Panc1 (cell line): Measurements from ENCODE around the gene WFDC5. TPM values are rescaled to one million over a fixed set of nuclear protein-coding genes. Genes with fewer than 3 reads are reported as not detected.
A peak's percentile ranks its signal among the peaks of the same experiment; 100 is the strongest.

ENCODE experiments used
- ATAC-seq: fragments of 200-7000 bp; cut with Tn5 transposase; 2 replicates; pipeline ENCODE4 v1.9.1; 2020; ENCODE audit warnings: mild to moderate bottlenecking, moderate library complexity
- BruUV-seq: library from RNA; stranded (reverse); fragments of 400-500 nt; replicated peaks from 2 replicates; lab custom pipeline; 2021; lab: Mats Ljungman, UMichigan
- CTCF ChIA-PET: fragments of 300-600 bp; sonication (Branson Sonifier 250); formaldehyde crosslinking; loops from one replicate; lab custom pipeline; 2022; ENCODE audit warnings: antibody characterized with exemption; lab: Charles Lee
- POLR2A ChIA-PET: fragments of 300-600 bp; sonication (Branson Sonifier 250); formaldehyde crosslinking; loops from one replicate; lab custom pipeline; 2022; ENCODE audit warnings: antibody characterized with exemption; lab: Charles Lee
- DNase-seq: peaks from one replicate; pipeline ENCODE4 v3.0.0-alpha.2; 2010; ENCODE audit warnings: low read depth, low spot score
- H3K27ac ChIP-seq: 2 replicates; pipeline ENCODE4 v1.5.1; 2011; ENCODE audit warnings: mild to moderate bottlenecking, low read length, inconsistent platforms
- H3K27me3 ChIP-seq: fragments of 200-500 bp; sonication (Bioruptor generic); 2 replicates; pipeline ENCODE4 v1.6.0; 2014; ENCODE audit warnings: low read length, inconsistent platforms; ENCODE audit not compliant: control insufficient read depth, insufficient read depth
- H3K36me3 ChIP-seq: fragments of 200-500 bp; sonication (Bioruptor generic); 2 replicates; pipeline ENCODE4 v1.5.1; 2014; ENCODE audit warnings: inconsistent platforms, mild to moderate bottlenecking, low read length, moderate library complexity; ENCODE audit not compliant: control insufficient read depth, insufficient read depth
- H3K4me1 ChIP-seq: 2 replicates; pipeline ENCODE4 v1.5.1; 2011; ENCODE audit warnings: inconsistent platforms, mild to moderate bottlenecking, low read length, moderate library complexity; ENCODE audit not compliant: control insufficient read depth, insufficient read depth
- H3K4me3 ChIP-seq, 2 experiments: 2 replicates each; pipeline ENCODE4 v1.5.1; 2011 to 2012; ENCODE audit warnings: low read depth in 2 of 2, low read length in 2 of 2, mild to moderate bottlenecking in 2 of 2, inconsistent platforms in 1 of 2, moderate library complexity in 1 of 2
- H3K9me3 ChIP-seq: fragments of 200-500 bp; sonication (Bioruptor generic); 2 replicates; pipeline ENCODE4 v1.5.1; 2014; ENCODE audit warnings: low read depth, mild to moderate bottlenecking, inconsistent platforms, low read length, moderate library complexity; ENCODE audit not compliant: control insufficient read depth, insufficient read depth
- CTCF ChIP-seq: fragments of 450-650 bp; IDR thresholded peaks from 2 replicates; pipeline ENCODE4 v1.5.1; 2017; ENCODE audit warnings: mild to moderate bottlenecking
- POLR2AphosphoS5 ChIP-seq: IDR thresholded peaks from 2 replicates; pipeline ENCODE4 v1.6.1; 2012; ENCODE audit warnings: mild to moderate bottlenecking, low read depth, low read length, moderate library complexity
- SIN3A ChIP-seq: IDR thresholded peaks from 2 replicates; pipeline ENCODE4 v1.6.1; 2012; ENCODE audit warnings: low read depth, mild to moderate bottlenecking, low read length, moderate library complexity, borderline replicate concordance; ENCODE audit not compliant: insufficient read depth
- TCF7L2 ChIP-seq: IDR thresholded peaks from 2 replicates; pipeline ENCODE4 v1.6.1; 2011; ENCODE audit warnings: mild to moderate bottlenecking, low read depth, low read length, inconsistent platforms
- in situ Hi-C: cut with HindIII; loops from 2 replicates; pipeline ENCODE4 v1.10.0; 2016; ENCODE audit warnings: low sequenced_read_pairs, low pct_unique_long_range_greater_than_20kb
- intact Hi-C: fragments of 100-400 bp; cut with micrococcal nuclease; formaldehyde crosslinking; loops from one replicate; pipeline ENCODE4 v1.10.0; 2022; ENCODE audit not compliant: unreplicated experiment
- total RNA-seq: library from RNA; stranded (reverse); gene quantifications from one replicate; pipeline ENCODE4 v1.2.1, GENCODE V29; 2021; ENCODE audit not compliant: unreplicated experiment
- TF ChIP-seq, protein P1 (sequence below), 2 experiments: IDR thresholded peaks; 2 replicates each; pipeline ENCODE4 v1.6.1; 2011 to 2012; ENCODE audit warnings: low read depth in 2 of 2, control low read depth in 1 of 2, low read length in 1 of 2, mild to moderate bottlenecking in 1 of 2, moderate library complexity in 1 of 2; ENCODE audit not compliant: insufficient read depth in 1 of 2

The WFDC5 gene
- total RNA-seq, 1 experiment from 2014 or later: not detected

DNA sequence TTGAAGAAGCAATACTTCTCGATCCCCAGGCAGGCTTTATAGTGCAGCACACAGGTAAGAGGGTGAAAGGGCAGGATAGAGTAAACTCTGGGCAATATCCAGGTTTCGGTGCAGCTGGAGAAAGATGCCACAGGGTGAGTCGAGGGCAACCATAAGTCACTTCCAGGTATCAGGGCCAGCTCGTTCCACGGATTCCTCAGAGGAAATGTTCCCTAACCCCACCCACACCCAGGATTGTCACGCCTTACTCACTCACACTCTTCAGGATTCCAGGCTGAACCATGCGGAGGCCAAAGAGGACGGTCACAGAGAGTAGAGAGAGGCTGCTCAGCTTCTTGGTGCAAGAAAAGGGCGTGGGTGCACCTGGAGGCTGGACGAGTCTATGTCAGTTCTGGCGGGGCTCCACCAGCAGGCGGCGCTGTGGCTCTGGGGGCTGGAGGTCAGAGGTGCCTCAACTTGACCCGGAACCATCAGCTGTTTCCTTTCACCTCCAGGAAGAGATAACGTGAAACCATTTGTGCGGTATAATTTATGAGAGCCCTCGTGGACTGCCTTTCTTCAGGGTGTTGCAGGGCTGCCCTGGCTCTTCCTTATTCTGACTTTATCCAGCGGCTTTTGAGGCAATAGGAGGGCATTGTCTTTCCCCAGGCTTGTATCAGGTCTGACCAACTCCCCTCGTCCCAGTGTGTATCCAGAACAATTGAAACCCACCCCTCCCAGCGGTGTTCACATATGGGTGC, 23.8 kb upstream of the WFDC5 start:
- in situ Hi-C loops (no loop called here), intact Hi-C loops (loop anchor here (10.0 kb wide), 1 partner anchor 146 kb away; no protein-coding TSS in a partner anchor)
- DNase-seq (no peak), ATAC-seq (peak; percentile 83)
- H3K4me3 ChIP-seq: no peak overlapping the region
- CTCF ChIA-PET: interaction anchor here (0.6 to 1.3 kb wide), 9 partner anchors 8 to 447 kb away, joined by 3 to 6 read pairs (median 3); no protein-coding TSS in a partner anchor
- TF ChIP-seq CTCF (peak; percentile 88), SIN3A (no peak)
- TF ChIP-seq, protein P1, sequence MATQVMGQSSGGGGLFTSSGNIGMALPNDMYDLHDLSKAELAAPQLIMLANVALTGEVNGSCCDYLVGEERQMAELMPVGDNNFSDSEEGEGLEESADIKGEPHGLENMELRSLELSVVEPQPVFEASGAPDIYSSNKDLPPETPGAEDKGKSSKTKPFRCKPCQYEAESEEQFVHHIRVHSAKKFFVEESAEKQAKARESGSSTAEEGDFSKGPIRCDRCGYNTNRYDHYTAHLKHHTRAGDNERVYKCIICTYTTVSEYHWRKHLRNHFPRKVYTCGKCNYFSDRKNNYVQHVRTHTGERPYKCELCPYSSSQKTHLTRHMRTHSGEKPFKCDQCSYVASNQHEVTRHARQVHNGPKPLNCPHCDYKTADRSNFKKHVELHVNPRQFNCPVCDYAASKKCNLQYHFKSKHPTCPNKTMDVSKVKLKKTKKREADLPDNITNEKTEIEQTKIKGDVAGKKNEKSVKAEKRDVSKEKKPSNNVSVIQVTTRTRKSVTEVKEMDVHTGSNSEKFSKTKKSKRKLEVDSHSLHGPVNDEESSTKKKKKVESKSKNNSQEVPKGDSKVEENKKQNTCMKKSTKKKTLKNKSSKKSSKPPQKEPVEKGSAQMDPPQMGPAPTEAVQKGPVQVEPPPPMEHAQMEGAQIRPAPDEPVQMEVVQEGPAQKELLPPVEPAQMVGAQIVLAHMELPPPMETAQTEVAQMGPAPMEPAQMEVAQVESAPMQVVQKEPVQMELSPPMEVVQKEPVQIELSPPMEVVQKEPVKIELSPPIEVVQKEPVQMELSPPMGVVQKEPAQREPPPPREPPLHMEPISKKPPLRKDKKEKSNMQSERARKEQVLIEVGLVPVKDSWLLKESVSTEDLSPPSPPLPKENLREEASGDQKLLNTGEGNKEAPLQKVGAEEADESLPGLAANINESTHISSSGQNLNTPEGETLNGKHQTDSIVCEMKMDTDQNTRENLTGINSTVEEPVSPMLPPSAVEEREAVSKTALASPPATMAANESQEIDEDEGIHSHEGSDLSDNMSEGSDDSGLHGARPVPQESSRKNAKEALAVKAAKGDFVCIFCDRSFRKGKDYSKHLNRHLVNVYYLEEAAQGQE (IDR thresholded peaks at IDR 0.05; ENCODE audit: insufficient read depth in 1 of 2, low read depth in 2 of 2, low read length in 1 of 2): no peak
- no TSS peak for BruUV-seq
- no peaks in the 10 kb centered on the region for H3K4me1 ChIP-seq
- no peak overlapping the region for H3K27ac ChIP-seq
- no peaks in the 10 kb centered on the region for H3K9me3 ChIP-seq
- POLR2A ChIA-PET: no interaction called here
- no peaks in the 10 kb centered on the region for H3K36me3 ChIP-seq
- peaks cover 3% of the 10 kb centered on the region; the same call in 1 of the 2 replicates for H3K27me3 ChIP-seq

- no peak for TF ChIP-seq TCF7L2
- no peak for TF ChIP-seq POLR2AphosphoS5
- no peak for TF ChIP-seq CTCF
- TF ChIP-seq, protein P1 (IDR thresholded peaks at IDR 0.05; ENCODE audit: insufficient read depth in 1 of 2, low read depth in 2 of 2, low read length in 1 of 2): no peak
- no peak for TF ChIP-seq SIN3A
- H3K27me3 ChIP-seq: peaks cover 3% of the 10 kb centered on the region; the same call in 1 of the 2 replicates
- in situ Hi-C loops (no loop called here), intact Hi-C loops (loop anchor here (10.0 kb wide), 1 partner anchor 148 kb away; no protein-coding TSS in a partner anchor)
- no peaks in the 10 kb centered on the region for H3K9me3 ChIP-seq
- no TSS peak for BruUV-seq
- ChIA-PET POLR2A (interaction anchor here (0.6 kb wide), 2 partner anchors 76 to 117 kb away, joined by 4 to 10 read pairs; no protein-coding TSS in a partner anchor), CTCF (no interaction called here)
- no peak for ATAC-seq
- no peaks in the 10 kb centered on the region for H3K36me3 ChIP-seq
- no peaks in the 10 kb centered on the region for H3K4me1 ChIP-seq
- no peak overlapping the region for H3K4me3 ChIP-seq
- DNase-seq: no peak
- no peak overlapping the region for H3K27ac ChIP-seq
Observed at GRCh38 chr20:45136911-45137310, 21.9 kb upstream of the WFDC5 start.
